Natural killer cell treated with Interleukin-12 subunit alpha and Interleukin-12 subunit beta and Interleukin-15 and Interleukin-18, amount 100 ng/mL, for 72 hours (primary cell): ENCODE results near the gene LRIG1. TPM values are rescaled to one million over a fixed set of nuclear protein-coding genes. Genes with fewer than 3 reads are reported as not detected.

ENCODE experiments used
- ATAC-seq, 2 donors: fragments of 150-1000 bp; cut with Tn5 transposase in 1 of 2; sonication (Bioruptor Pico), chemical (Tn5 transposase) in 1 of 2; 2 replicates each; pipeline ENCODE4 v1.10.0; 2021
- DNase-seq: peaks from one replicate; pipeline ENCODE4 v3.0.0; 2022; ENCODE audit warnings: low spot score
- H3K27ac Mint-ChIP-seq, 2 donors: 1 replicate in 1 of 2; 2 replicates in 1 of 2; pipeline ENCODE4 v1.8.0; 2022; ENCODE audit warnings: mixed read lengths in 2 of 2, mild to moderate bottlenecking in 1 of 2, moderate library complexity in 1 of 2
- H3K27me3 Mint-ChIP-seq, 2 donors: 1 replicate in 1 of 2; 2 replicates in 1 of 2; pipeline ENCODE4 v1.8.0; 2022; ENCODE audit warnings: mixed read lengths in 2 of 2
- H3K36me3 Mint-ChIP-seq: one replicate; pipeline ENCODE4 v1.8.0; 2022; ENCODE audit warnings: mixed read lengths
- H3K4me1 Mint-ChIP-seq, 2 donors: 1 replicate in 1 of 2; 2 replicates in 1 of 2; pipeline ENCODE4 v1.8.0; 2022; ENCODE audit warnings: low read depth in 2 of 2, mixed read lengths in 2 of 2, mild to moderate bottlenecking in 1 of 2
- H3K4me3 Mint-ChIP-seq: one replicate; pipeline ENCODE4 v1.8.0; 2022; ENCODE audit warnings: mixed read lengths
- H3K9me3 Mint-ChIP-seq: 2 replicates; pipeline ENCODE4 v1.8.0; 2022; ENCODE audit warnings: mixed read lengths
- total RNA-seq, 2 donors: library from RNA; stranded (reverse); gene quantifications; one replicate each; pipeline ENCODE4 v1.2.3, GENCODE V29; 2022

LRIG1 gene
- total RNA-seq, 2 donors from 2014 or later = 21.6 to 41.1 TPM

DNA sequence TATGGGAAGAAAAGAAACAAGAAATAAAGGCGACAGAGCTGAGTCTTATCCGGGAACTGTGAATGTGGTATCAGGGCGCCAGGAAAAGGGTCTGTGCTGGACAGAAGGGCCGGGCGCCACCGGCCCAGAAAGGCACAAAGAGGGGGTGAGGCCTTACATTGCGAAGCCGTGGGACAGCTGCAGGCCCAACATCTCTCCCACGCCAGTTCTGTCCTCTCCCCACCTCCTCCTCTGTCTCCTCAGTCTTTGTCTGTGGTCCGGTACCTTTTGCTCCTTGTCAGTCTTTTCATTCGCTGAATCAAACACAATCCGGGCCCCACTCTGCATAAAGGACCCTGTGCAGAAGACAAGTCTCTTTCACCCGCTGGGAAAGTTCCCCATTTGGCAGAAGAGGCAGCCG lies 81.8 kb downstream of the LRIG1 start:
- DNase-seq = no peak
- H3K36me3 Mint-ChIP-seq = peaks cover 29% of the 10 kb centered on the region
- no peaks in the 10 kb centered on the region for H3K27me3 Mint-ChIP-seq
- H3K9me3 Mint-ChIP-seq = peaks cover 10% of the 10 kb centered on the region
- no peak overlapping the region for H3K27ac Mint-ChIP-seq
- H3K4me1 Mint-ChIP-seq = peaks cover 17 to 22% of the 10 kb centered on the region in 2 donors
- H3K4me3 Mint-ChIP-seq = no peak overlapping the region
- no peak for ATAC-seq

DNA sequence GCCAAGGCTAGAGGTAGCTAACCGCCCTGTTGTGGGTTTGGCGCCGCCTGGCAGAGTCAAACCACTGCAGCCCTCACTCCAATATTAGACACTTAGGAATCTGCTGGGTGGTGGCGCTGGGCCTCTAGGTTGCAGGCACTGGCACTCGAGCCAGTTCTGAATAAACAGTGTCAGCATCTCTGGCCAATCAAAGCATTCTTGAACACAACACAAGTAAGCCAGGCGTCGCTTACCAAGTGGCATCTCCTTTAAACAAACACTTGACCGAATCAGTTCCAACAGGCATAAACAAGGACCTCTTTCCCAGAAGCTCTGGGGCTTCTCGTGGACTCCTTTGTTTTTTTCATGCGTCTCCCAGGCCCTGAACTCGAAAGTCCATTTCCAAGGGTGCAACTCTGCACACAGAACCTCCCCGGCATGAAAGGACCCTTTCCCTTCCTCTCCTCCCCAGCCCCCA lies 82.3 kb downstream of the LRIG1 start:
- H3K4me1 Mint-ChIP-seq = peaks cover 17 to 22% of the 10 kb centered on the region in 2 donors
- DNase-seq (no peak), ATAC-seq (no peak)
- H3K9me3 Mint-ChIP-seq = peaks cover 10% of the 10 kb centered on the region
- no peak overlapping the region for H3K27ac Mint-ChIP-seq
- H3K4me3 Mint-ChIP-seq = no peak overlapping the region
- peaks cover 29% of the 10 kb centered on the region for H3K36me3 Mint-ChIP-seq
- H3K27me3 Mint-ChIP-seq = no peaks in the 10 kb centered on the region

DNA sequence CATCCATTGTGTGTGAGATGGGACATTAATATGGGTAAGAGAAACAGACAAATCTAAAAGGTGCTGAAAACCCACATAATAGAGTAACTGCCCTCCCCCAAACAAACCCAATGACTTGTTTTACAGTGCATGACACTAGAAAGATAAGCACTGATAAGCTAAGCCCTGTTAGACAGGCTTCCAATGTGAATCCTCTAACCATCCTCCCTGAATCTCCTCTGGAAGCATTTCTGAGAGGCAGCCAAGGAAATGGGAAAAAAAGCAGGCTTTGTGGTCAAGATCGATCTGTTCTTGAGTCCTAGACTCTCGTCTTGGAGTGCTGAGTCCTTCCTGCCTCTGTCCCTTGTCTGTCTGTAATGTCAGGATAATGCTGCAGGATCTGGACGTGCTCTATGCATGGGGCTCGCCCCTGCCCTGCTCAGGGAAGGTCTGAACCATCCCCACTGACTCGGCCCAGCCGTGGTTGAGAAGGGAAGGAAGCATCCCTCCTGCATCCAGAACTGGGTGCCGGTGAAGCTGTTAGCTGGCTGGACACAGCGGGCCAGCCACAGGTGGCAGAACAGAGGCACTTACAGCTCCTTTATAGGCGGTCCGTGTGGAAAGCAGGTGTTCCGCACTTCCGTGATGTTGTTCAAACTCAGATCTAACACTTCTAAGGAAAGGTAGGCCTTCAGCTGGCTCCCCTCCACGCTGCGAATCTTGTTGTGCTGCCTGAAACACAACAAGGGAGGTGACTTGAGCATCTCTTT lies 84.1 kb downstream of the LRIG1 start:
- no peak for DNase-seq
- no peak overlapping the region for H3K4me3 Mint-ChIP-seq
- no peaks in the 10 kb centered on the region for H3K27me3 Mint-ChIP-seq
- peaks cover 4% of the 10 kb centered on the region for H3K9me3 Mint-ChIP-seq
- no peak overlapping the region for H3K27ac Mint-ChIP-seq
- H3K36me3 Mint-ChIP-seq = peaks cover 17% of the 10 kb centered on the region
- no peak for ATAC-seq
- peaks cover 22 to 23% of the 10 kb centered on the region in 2 donors for H3K4me1 Mint-ChIP-seq

DNA sequence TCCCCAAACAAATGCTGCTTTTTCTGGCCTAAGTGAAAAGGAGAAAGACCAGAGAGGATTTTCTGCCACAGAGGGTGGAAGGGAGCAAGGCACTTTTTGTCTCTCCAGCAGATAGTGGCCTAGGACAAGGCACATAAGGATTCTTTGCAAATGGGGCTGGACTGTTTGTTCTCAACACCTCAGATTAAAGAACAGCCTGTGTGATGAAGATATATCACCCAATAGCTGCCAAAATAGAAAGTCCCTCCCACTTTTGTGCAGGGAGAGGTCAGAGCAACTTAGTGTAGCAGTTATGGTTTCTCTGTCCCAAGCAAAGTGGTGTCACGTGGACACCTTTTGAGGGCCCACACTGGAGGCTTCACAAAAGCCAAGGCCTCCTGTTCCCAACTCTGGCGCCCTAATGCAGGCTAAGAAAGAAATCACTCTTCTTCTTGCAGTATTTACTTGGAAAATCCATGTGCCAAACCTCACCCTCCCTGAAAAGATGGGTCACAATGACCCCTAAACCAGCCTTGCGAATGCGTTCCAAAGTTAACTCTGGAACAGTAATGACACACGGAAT lies 84.9 kb downstream of the LRIG1 start:
- H3K27me3 Mint-ChIP-seq = no peaks in the 10 kb centered on the region
- no peak overlapping the region for H3K4me3 Mint-ChIP-seq
- DNase-seq (no peak), ATAC-seq (no peak)
- H3K36me3 Mint-ChIP-seq = peaks cover 13% of the 10 kb centered on the region
- H3K27ac Mint-ChIP-seq = no peak overlapping the region
- peaks cover 22 to 28% of the 10 kb centered on the region in 2 donors for H3K4me1 Mint-ChIP-seq
- peaks cover 4% of the 10 kb centered on the region for H3K9me3 Mint-ChIP-seq

DNA sequence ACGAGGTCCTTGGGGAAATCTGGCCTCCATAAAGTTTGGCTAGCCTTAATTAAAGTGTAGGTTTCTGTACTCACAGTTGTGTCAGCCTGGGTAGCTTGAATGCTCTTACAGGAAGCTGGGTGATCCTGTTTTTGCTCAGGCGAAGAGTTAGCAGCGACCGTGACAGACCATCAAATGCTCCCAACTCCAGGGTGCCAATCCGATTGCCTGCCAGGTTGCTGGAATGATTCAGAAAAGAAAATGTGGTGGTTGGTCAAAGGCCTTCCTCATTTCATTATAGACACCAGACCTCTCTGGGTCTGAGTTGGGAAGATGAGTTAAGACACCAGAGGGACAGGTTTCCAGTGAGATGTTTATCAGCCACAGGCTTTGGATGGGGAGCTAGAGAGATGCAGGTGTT lies 86.0 kb downstream of the LRIG1 start:
- ATAC-seq = no peak
- Mint-ChIP-seq H3K27me3 (no peaks in the 10 kb centered on the region), H3K9me3 (no peaks in the 10 kb centered on the region), H3K4me1 (peaks cover 13 to 19% of the 10 kb centered on the region in 2 donors), H3K27ac (no peak overlapping the region), H3K4me3 (no peak overlapping the region), H3K36me3 (peaks cover 2% of the 10 kb centered on the region)
- no peak for DNase-seq

DNA sequence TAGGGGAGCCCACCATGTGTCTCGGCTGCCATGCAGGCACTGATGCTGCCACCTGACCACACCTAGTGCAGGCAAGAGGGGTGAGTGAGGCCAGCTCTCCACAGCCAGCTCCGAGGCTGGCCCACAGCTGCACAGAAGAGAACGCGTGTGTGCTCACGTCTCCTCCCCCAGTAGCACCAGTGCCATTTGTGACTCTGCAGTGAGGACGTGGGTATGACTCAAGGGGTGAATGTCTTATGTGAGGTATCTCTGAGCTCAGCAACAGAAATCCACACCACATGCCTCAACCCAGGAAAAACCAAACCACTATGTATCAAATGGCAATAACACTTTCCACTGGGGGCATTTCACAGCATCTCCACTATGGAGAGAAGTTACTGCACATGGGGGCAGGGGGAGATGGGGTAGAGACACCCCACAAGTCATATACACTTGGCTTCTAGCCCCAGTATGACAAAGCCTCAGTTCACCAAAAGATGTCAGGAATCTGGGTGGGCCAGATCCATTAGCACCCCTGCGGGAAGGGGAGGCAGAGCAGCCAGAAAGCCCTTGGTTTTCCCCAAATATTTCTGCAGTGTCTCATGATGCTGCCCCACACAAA lies 87.6 kb downstream of the LRIG1 start:
- no peak overlapping the region for H3K27ac Mint-ChIP-seq
- H3K27me3 Mint-ChIP-seq = no peaks in the 10 kb centered on the region
- peaks cover 4 to 13% of the 10 kb centered on the region in 2 donors for H3K4me1 Mint-ChIP-seq
- H3K9me3 Mint-ChIP-seq = no peaks in the 10 kb centered on the region
- H3K36me3 Mint-ChIP-seq = no peaks in the 10 kb centered on the region
- DNase-seq (no peak), ATAC-seq (peak; percentile 62 to 77)
- no peak overlapping the region for H3K4me3 Mint-ChIP-seq

DNA sequence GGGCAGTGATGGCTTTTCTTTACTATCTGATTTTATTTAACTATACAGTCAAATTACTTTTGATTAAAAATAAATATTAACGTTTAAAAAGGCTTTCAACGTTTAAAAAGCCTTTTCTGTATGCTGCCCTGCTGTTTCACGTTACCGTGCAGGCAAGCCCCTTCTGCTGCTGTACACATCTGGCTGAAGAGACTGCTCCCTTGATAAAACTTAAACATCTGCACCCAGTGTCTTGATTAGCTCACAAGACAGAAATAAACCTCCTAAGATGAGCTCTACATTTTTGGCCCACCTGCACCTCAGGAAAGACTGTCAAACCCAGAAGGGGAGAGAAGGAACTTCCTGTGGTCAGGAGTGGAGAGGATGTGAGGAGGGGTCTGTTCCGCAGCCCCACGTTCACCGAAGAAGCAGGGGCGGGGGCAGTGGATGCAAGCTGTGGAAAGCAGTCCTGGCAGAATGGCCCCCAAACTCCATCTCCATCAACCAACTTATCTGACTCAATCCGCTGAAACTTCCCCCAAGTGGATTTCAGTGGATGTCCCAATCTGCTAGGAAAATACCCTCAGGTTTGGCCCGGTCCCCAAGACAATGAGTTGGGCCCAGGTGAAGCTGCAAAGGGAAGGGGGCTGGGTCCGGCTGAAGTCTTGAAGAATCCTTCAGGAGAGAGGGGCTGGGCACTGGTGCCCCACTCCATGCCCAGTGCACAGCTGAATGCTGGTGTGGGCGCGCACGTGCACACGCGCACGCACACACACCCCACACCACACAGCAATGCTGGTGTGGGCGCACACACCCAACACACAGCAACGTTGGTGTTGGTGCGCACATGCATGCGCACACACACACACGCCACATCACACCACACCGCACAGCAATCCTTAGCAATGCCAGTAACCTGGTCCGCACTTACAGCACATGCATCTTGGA lies 88.6 kb downstream of the LRIG1 start:
- no peaks in the 10 kb centered on the region for H3K36me3 Mint-ChIP-seq

DNA sequence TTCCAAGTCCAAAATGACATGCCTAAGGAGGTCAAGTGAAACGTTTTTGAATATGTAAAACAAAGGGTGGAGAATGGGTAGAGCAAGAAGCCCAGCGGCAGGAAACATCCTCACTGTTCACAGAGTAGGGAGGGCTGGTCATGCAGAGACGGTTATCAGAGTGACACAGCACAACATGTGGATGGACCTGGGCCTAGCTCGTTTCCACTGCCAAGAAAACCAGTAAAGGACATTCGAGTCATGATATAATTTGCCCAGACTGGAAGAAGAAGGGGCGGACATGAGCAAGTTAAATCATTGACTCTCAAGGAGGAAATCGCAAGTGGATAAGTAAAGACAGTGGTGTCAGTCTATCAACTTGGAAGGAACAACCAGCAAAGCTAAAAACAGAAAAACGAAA lies 89.3 kb downstream of the LRIG1 start:
- H3K27me3 Mint-ChIP-seq = no peaks in the 10 kb centered on the region
- no peaks in the 10 kb centered on the region for H3K9me3 Mint-ChIP-seq
- ATAC-seq = no peak
- no peaks in the 10 kb centered on the region for H3K36me3 Mint-ChIP-seq
- DNase-seq = no peak
- peaks cover 0 to 11% of the 10 kb centered on the region in 2 donors for H3K4me1 Mint-ChIP-seq
- no peak overlapping the region for H3K4me3 Mint-ChIP-seq
- no peak overlapping the region for H3K27ac Mint-ChIP-seq

More for the DNA sequence above, 88.6 kb downstream of the LRIG1 start:
- Mint-ChIP-seq H3K9me3 (no peaks in the 10 kb centered on the region), H3K27me3 (no peaks in the 10 kb centered on the region), H3K4me3 (no peak overlapping the region), H3K27ac (no peak overlapping the region), H3K4me1 (peaks cover under 1 to 11% of the 10 kb centered on the region in 2 donors)
- DNase-seq (no peak), ATAC-seq (peak in 1 of 2 donors; percentile 25)

DNA sequence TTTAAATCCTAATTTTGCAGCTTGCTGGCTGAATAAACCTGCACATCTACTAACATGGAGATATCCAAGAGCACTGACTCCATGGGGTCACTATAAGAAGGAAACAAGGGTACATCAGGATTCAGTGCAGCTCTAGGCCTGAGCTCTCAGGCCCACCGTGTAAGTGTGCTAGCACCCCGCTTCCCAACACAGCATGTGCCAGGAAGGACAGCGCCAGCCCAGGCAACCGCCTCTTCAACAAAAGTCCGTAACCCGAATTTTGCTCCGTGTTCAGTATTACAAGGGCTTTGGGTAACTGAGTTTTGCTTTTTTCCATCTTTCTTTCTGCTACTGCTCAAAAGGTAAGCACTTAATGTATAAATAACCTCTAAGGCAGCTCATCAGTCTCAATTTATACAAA lies 89.8 kb downstream of the LRIG1 start:
- Mint-ChIP-seq H3K9me3 (no peaks in the 10 kb centered on the region), H3K27me3 (no peaks in the 10 kb centered on the region), H3K4me3 (no peak overlapping the region), H3K36me3 (no peaks in the 10 kb centered on the region), H3K4me1 (peaks cover 0 to 11% of the 10 kb centered on the region in 2 donors), H3K27ac (no peak overlapping the region)
- DNase-seq = no peak
- no peak for ATAC-seq

DNA sequence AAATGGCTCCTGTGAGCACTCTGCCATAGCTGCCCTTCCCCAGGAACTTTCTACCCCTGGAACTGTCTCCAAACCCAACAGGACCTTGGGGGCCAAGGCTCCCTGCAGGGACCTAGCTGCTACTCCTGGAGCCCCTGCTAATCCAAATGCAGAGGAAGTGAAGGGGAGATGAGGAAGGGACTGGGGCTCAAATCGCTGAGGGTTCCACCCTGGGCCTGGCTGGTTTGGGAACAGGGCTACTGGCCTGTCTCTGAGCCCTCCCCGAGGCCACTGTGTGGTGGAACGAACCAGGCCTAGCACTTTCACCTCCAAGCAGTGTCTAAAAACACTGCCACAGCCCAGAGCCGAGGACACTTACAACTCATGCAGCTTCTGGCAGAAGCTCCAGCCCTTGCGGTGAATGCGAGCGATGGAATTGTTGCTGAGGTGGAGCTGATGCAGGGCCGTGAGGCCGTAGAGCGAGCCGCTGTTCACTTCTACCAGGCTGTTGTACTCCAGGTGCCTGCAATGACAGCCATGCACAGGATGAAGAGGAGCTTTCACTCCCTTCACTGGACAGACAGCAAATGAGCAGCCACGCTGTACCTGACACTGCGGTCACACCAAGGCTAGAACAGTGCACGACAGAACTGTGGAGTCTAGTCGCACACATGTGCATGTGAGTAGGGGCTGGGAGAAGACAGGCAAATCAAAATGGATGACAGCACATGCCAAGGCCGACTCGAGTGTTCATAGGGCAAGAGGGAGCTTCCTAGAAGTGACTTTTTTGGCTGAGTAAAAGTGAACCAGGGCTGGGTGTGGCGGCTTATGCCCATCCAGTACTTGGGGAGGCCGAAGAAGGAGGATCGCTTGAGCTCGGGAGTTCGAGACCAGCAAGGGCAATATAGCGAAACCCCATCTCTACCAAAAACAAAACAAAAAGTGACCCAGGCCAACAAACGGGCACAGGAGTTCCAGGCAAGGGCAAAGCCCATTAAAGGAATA lies 90.8 kb downstream of the LRIG1 start:
- no peak overlapping the region for H3K4me3 Mint-ChIP-seq
- H3K27me3 Mint-ChIP-seq = no peaks in the 10 kb centered on the region
- no peak for DNase-seq
- peaks cover 0 to 11% of the 10 kb centered on the region in 2 donors for H3K4me1 Mint-ChIP-seq
- H3K9me3 Mint-ChIP-seq = no peaks in the 10 kb centered on the region
- ATAC-seq = no peak
- H3K27ac Mint-ChIP-seq = no peak overlapping the region
- H3K36me3 Mint-ChIP-seq = no peaks in the 10 kb centered on the region

DNA sequence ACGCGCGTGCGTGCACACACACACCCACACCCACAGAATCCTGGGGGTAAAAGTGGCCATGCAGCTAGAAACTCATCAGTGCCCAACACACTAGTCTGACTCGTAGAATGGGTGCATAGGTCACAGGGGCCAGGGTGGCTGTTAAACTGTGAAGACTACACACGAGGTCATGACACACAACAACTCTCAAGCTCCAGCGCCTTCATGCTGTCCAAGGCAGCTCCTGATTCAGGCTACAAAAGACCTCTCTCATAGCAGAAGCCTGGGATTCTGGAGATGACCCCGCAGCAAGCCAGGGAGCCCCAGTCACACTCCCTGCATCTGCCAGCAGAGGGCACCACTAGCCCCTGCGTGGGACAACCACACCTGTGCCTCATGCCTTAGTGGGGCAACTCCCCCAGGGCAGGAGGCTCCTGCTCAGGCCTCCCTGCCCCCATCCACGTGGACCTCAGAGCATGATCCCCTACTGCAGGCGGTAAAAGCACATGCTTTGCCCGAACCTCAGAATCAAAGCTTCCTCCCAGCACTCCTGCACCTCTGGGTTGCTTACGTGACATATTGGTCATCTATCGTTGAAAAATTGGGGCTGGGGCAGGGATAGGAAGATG lies 93.1 kb downstream of the LRIG1 start:
- no peaks in the 10 kb centered on the region for H3K27me3 Mint-ChIP-seq

DNA sequence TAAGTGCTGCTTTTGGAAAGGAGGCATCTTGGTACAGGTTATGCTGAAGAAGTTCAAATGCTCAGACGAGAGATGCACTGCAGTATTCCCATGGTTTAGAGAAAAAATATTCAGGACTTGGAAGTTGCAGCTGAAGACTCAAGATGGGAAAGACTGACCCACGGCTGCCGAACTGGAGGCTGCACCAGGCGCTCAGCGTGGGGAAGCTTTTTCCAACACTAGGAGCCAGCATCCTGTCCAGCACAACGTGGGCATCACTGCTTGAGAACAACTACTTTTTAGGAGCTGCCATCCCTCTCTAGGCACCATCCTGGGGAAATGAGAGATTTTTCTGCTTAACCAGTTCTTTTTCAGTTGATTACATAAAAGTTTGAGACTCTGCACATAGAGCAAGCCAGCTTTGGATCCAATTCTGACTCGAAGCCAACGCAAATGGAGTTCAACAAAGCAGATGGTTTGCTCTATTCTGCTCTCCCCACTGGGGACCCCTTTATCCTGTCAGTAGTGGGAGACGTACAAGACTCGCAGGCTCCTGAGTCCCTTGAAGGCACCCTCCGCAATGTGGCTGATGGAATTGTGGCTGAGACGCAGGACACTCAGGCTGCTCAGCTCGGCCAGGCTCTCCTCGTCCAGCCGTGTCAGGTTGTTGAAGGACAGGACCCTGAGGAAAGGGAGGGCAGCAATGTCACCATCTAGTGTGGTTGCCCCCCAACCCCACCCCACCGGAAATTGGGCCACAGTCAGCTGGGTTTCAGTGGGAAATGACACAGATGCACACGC lies 93.8 kb downstream of the LRIG1 start:
- H3K27ac Mint-ChIP-seq = no peak overlapping the region
- no peak overlapping the region for H3K4me3 Mint-ChIP-seq
- peaks cover 0 to 5% of the 10 kb centered on the region in 2 donors for H3K4me1 Mint-ChIP-seq
- DNase-seq (no peak), ATAC-seq (no peak)
- H3K27me3 Mint-ChIP-seq = no peaks in the 10 kb centered on the region
- H3K9me3 Mint-ChIP-seq = no peaks in the 10 kb centered on the region
- H3K36me3 Mint-ChIP-seq = no peaks in the 10 kb centered on the region

More for the DNA sequence above, 93.1 kb downstream of the LRIG1 start:
- Mint-ChIP-seq H3K4me3 (no peak overlapping the region), H3K36me3 (no peaks in the 10 kb centered on the region), H3K27ac (no peak overlapping the region), H3K4me1 (peaks cover 0 to 6% of the 10 kb centered on the region in 2 donors), H3K9me3 (no peaks in the 10 kb centered on the region)
- ATAC-seq (peak; percentile 64 to 78), DNase-seq (peak; percentile 77)
